Measurements from ENCODE around the gene MTO1. TPM values are rescaled to one million over a fixed set of nuclear protein-coding genes. Genes with fewer than 3 reads are reported as not detected.

The MTO1 gene, protein sequence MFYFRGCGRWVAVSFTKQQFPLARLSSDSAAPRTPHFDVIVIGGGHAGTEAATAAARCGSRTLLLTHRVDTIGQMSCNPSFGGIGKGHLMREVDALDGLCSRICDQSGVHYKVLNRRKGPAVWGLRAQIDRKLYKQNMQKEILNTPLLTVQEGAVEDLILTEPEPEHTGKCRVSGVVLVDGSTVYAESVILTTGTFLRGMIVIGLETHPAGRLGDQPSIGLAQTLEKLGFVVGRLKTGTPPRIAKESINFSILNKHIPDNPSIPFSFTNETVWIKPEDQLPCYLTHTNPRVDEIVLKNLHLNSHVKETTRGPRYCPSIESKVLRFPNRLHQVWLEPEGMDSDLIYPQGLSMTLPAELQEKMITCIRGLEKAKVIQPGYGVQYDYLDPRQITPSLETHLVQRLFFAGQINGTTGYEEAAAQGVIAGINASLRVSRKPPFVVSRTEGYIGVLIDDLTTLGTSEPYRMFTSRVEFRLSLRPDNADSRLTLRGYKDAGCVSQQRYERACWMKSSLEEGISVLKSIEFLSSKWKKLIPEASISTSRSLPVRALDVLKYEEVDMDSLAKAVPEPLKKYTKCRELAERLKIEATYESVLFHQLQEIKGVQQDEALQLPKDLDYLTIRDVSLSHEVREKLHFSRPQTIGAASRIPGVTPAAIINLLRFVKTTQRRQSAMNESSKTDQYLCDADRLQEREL
- 27.5 and 34.9 TPM in 2 replicates for total RNA-seq

- TF ChIP-seq, protein P1, sequence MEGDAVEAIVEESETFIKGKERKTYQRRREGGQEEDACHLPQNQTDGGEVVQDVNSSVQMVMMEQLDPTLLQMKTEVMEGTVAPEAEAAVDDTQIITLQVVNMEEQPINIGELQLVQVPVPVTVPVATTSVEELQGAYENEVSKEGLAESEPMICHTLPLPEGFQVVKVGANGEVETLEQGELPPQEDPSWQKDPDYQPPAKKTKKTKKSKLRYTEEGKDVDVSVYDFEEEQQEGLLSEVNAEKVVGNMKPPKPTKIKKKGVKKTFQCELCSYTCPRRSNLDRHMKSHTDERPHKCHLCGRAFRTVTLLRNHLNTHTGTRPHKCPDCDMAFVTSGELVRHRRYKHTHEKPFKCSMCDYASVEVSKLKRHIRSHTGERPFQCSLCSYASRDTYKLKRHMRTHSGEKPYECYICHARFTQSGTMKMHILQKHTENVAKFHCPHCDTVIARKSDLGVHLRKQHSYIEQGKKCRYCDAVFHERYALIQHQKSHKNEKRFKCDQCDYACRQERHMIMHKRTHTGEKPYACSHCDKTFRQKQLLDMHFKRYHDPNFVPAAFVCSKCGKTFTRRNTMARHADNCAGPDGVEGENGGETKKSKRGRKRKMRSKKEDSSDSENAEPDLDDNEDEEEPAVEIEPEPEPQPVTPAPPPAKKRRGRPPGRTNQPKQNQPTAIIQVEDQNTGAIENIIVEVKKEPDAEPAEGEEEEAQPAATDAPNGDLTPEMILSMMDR (IDR thresholded peaks at IDR 0.05; ENCODE audit: insufficient read depth, low read length, poor library complexity, severe bottlenecking): no peak
- Histone ChIP-seq H3K4me3 (ENCODE audit: low read depth, low read length) (peak within 1 kb of the TSS; percentile 92), H3K27me3 (ENCODE audit: control insufficient read depth, insufficient read depth, low read length) (no peaks in the 10 kb centered on the region), H3K36me3 (ENCODE audit: control insufficient read depth, insufficient read depth, low read length) (no peaks in the 10 kb centered on the region)
- DNase-seq (ENCODE audit: low read depth): peak; percentile 59
Observed at GRCh38 chr6:73461537-73462350, at the start of gene MTO1. Gene MTO1 (plus strand): TSS chr6:73461737. CDS start chr6:73461855, 118 bp downstream.

DNA sequence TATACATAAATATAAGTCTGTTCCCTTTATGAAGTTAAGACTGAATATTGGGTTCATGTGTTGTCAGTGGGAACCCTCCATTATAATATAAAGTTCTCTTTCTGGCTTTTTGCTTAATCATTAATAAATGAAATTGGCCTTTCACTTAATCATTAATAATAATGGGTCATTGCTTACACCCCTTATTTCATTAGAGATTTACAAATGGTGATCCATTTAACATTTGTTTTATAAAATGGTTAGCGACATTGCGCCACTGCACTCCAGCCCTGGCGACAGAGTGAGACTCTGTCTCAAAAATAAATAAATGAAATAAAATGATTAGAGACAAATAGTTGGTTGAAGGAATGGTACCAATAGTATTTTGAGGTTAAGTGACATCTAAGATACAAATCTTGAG is 48.4 kb upstream of the MTO1 start:
- H3K27me3 ChIP-seq (ENCODE audit: control insufficient read depth, insufficient read depth, low read length): no peaks in the 10 kb centered on the region
- TF ChIP-seq, protein P1 (IDR thresholded peaks at IDR 0.05; ENCODE audit: insufficient read depth, low read length, poor library complexity, severe bottlenecking): no peak
- H3K36me3 ChIP-seq (ENCODE audit: control insufficient read depth, insufficient read depth, low read length): no peaks in the 10 kb centered on the region
- no peak for DNase-seq (ENCODE audit: low read depth)
- no peak overlapping the region for H3K4me3 ChIP-seq (ENCODE audit: low read depth, low read length)

GRCh38 chr6:73418081-73418741 is 43.3 kb upstream of the MTO1 start:
- H3K27me3 ChIP-seq (ENCODE audit: control insufficient read depth, insufficient read depth, low read length): no peaks in the 10 kb centered on the region
- H3K4me3 ChIP-seq (ENCODE audit: low read depth, low read length): no peak overlapping the region
- TF ChIP-seq, protein P1 (IDR thresholded peaks at IDR 0.05; ENCODE audit: insufficient read depth, low read length, poor library complexity, severe bottlenecking): no peak
- no peaks in the 10 kb centered on the region for H3K36me3 ChIP-seq (ENCODE audit: control insufficient read depth, insufficient read depth, low read length)
- no peak for DNase-seq (ENCODE audit: low read depth)

- TF ChIP-seq, protein P1 (IDR thresholded peaks at IDR 0.05; ENCODE audit: insufficient read depth, low read length, poor library complexity, severe bottlenecking): no peak
- Histone ChIP-seq H3K27me3 (ENCODE audit: control insufficient read depth, insufficient read depth, low read length) (no peaks in the 10 kb centered on the region), H3K4me3 (ENCODE audit: low read depth, low read length) (no peak overlapping the region), H3K36me3 (ENCODE audit: control insufficient read depth, insufficient read depth, low read length) (no peaks in the 10 kb centered on the region)
- no peak for DNase-seq (ENCODE audit: low read depth)
Observed at GRCh38 chr6:73421534-73421933, 40.0 kb upstream of the MTO1 start.

DNA sequence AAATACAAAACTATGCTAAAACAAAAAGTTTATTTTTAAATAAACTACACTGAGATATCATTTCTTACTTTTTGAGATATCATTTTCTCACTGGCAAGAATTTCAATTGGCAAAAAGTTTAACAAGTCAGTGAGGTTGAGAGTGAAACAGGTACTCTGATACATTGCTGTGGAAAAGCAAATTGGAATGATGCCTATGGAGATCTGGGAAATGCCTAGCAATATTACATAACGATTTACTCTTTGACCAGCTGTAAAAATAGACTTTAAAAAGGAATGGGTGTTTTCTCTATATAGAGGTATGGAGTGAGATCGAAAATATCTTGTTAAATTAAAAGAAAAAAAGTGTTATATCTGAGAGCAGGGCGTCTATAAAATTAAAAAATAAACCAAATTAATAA is 26.3 kb upstream of the MTO1 start:
- DNase-seq (ENCODE audit: low read depth): no peak
- Histone ChIP-seq H3K27me3 (ENCODE audit: control insufficient read depth, insufficient read depth, low read length) (no peaks in the 10 kb centered on the region), H3K4me3 (ENCODE audit: low read depth, low read length) (no peak overlapping the region), H3K36me3 (ENCODE audit: control insufficient read depth, insufficient read depth, low read length) (no peaks in the 10 kb centered on the region)
- TF ChIP-seq, protein P1 (IDR thresholded peaks at IDR 0.05; ENCODE audit: insufficient read depth, low read length, poor library complexity, severe bottlenecking): no peak
